NB4 (cell line): Measurements from ENCODE around the gene TRMU.

Experiments used
- MYC ChIP-seq: IDR thresholded peaks from 2 replicates; pipeline ENCODE4 v1.6.1; 2011; ENCODE audit warnings: low read depth, low read length
- POLR2A ChIP-seq: IDR thresholded peaks from 2 replicates; pipeline ENCODE4 v1.6.1; 2011; ENCODE audit warnings: mild to moderate bottlenecking; ENCODE audit not compliant: insufficient read length; ENCODE audit errors: extremely low read depth
- TF ChIP-seq, protein P1 (sequence below): IDR thresholded peaks from one replicate; pipeline ENCODE4 v1.5.1; 2012; ENCODE audit warnings: low read depth, low read length
- TF ChIP-seq, protein P2 (sequence below): IDR thresholded peaks from 2 replicates; pipeline ENCODE4 v1.6.1; 2011; ENCODE audit warnings: low read depth, low read length

DNA sequence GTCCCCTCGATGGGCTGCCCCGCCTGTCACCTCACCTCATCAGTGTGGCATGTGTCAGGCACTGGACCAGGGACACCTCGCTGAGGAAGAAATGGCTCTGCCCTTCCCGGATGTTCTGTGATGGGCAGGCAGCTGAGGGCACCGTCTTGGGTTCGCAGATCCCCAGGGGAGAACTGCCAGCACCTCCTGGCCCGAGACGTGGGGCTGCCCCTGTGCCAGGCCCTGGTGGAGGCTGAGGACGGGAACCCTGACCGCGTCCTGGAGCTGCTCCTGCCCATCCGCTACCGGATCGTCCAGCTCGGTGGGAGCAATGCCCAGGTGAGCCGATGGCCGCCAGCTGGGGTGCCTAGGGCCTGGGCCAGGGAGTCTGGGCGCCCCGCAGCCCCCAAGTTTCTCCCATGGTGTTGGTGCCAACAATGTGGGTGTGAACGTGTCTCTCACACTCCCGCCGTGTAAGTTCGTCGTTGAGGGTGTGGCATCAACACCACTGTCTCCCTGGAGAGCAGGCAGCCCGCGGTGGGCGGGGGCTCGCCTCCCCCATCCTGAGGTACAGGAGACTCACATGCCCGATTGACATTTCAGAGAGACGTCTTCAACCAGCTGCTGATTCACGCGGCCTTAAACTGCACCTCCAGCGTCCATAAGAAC is 46.1 kb upstream of the TRMU start:
- TF ChIP-seq POLR2A (no peak), MYC (no peak)
- TF ChIP-seq, protein P1, sequence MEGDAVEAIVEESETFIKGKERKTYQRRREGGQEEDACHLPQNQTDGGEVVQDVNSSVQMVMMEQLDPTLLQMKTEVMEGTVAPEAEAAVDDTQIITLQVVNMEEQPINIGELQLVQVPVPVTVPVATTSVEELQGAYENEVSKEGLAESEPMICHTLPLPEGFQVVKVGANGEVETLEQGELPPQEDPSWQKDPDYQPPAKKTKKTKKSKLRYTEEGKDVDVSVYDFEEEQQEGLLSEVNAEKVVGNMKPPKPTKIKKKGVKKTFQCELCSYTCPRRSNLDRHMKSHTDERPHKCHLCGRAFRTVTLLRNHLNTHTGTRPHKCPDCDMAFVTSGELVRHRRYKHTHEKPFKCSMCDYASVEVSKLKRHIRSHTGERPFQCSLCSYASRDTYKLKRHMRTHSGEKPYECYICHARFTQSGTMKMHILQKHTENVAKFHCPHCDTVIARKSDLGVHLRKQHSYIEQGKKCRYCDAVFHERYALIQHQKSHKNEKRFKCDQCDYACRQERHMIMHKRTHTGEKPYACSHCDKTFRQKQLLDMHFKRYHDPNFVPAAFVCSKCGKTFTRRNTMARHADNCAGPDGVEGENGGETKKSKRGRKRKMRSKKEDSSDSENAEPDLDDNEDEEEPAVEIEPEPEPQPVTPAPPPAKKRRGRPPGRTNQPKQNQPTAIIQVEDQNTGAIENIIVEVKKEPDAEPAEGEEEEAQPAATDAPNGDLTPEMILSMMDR: no peak
- TF ChIP-seq, protein P2, sequence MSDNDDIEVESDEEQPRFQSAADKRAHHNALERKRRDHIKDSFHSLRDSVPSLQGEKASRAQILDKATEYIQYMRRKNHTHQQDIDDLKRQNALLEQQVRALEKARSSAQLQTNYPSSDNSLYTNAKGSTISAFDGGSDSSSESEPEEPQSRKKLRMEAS: no peak
